HEK293 (cell line): ENCODE measurements around the gene FKBP5.

Source experiments
- GLI4 ChIP-seq: fragments of 450-650 bp; formaldehyde crosslinking; IDR thresholded peaks from 2 replicates; pipeline ENCODE4 v1.5.1; 2016; ENCODE audit warnings: missing biosample characterization, missing genetic modification characterization
- GLIS1 ChIP-seq: fragments of 450-650 bp; formaldehyde crosslinking; IDR thresholded peaks from 2 replicates; pipeline ENCODE4 v1.5.1; 2016; ENCODE audit warnings: missing biosample characterization, missing genetic modification characterization
- GLIS2 ChIP-seq: fragments of 450-650 bp; formaldehyde crosslinking; IDR thresholded peaks from 2 replicates; pipeline ENCODE4 v1.5.1; 2016; ENCODE audit warnings: missing biosample characterization, missing genetic modification characterization
- IKZF3 ChIP-seq: fragments of 450-650 bp; IDR thresholded peaks from 2 replicates; pipeline ENCODE4 v1.5.0; 2018; ENCODE audit warnings: missing biosample characterization, mild to moderate bottlenecking, missing genetic modification characterization, moderate library complexity
- KLF7 ChIP-seq: fragments of 450-650 bp; formaldehyde crosslinking; IDR thresholded peaks from 2 replicates; pipeline ENCODE4 v1.5.1; 2016; ENCODE audit warnings: missing biosample characterization, missing genetic modification characterization, borderline replicate concordance
- KLF9 ChIP-seq: fragments of 450-650 bp; formaldehyde crosslinking; IDR thresholded peaks from 2 replicates; pipeline ENCODE4 v1.5.1; 2016; ENCODE audit warnings: missing biosample characterization, missing genetic modification characterization, low read depth
- MYNN ChIP-seq: fragments of 450-650 bp; formaldehyde crosslinking; IDR thresholded peaks from 2 replicates; pipeline ENCODE4 v1.5.1; 2016; ENCODE audit warnings: missing biosample characterization, missing genetic modification characterization, borderline replicate concordance
- MZF1 ChIP-seq: fragments of 450-650 bp; formaldehyde crosslinking; IDR thresholded peaks from 2 replicates; pipeline ENCODE4 v1.5.1; 2017; ENCODE audit warnings: missing biosample characterization, missing genetic modification characterization, borderline replicate concordance
- SALL2 ChIP-seq: fragments of 450-650 bp; formaldehyde crosslinking; IDR thresholded peaks from 2 replicates; pipeline ENCODE4 v1.5.0; 2017; ENCODE audit warnings: missing biosample characterization, mild to moderate bottlenecking, missing genetic modification characterization, borderline replicate concordance
- SETDB1 ChIP-seq: IDR thresholded peaks from one replicate; pipeline ENCODE4 v1.6.1; 2017; ENCODE audit warnings: mild to moderate bottlenecking, low read length, moderate library complexity, mixed read lengths; ENCODE audit not compliant: insufficient read length
- SP3 ChIP-seq: fragments of 450-650 bp; formaldehyde crosslinking; IDR thresholded peaks from 2 replicates; pipeline ENCODE4 v1.5.1; 2016; ENCODE audit warnings: missing biosample characterization, missing genetic modification characterization
- ZBTB8A ChIP-seq: fragments of 450-650 bp; formaldehyde crosslinking; IDR thresholded peaks from 2 replicates; pipeline ENCODE4 v1.5.1; 2016; ENCODE audit warnings: missing biosample characterization, missing genetic modification characterization
- ZFP37 ChIP-seq: fragments of 450-650 bp; formaldehyde crosslinking; IDR thresholded peaks from 2 replicates; pipeline ENCODE4 v1.5.1; 2016; ENCODE audit warnings: missing biosample characterization, missing genetic modification characterization
- ZFP69B ChIP-seq: fragments of 450-650 bp; formaldehyde crosslinking; IDR thresholded peaks from 2 replicates; pipeline ENCODE4 v1.5.1; 2016; ENCODE audit warnings: missing biosample characterization, missing genetic modification characterization
- ZNF157 ChIP-seq: fragments of 450-650 bp; formaldehyde crosslinking; IDR thresholded peaks from 2 replicates; pipeline ENCODE4 v1.5.1; 2016; ENCODE audit warnings: missing biosample characterization, missing genetic modification characterization
- ZNF16 ChIP-seq: fragments of 450-650 bp; formaldehyde crosslinking; IDR thresholded peaks from 2 replicates; pipeline ENCODE4 v1.5.1; 2016; ENCODE audit warnings: low read depth, missing biosample characterization, missing genetic modification characterization
- ZNF184 ChIP-seq: fragments of 450-650 bp; IDR thresholded peaks from 2 replicates; pipeline ENCODE4 v1.5.1; 2018; ENCODE audit warnings: missing biosample characterization, mild to moderate bottlenecking, missing genetic modification characterization
- ZNF23 ChIP-seq: fragments of 450-650 bp; formaldehyde crosslinking; IDR thresholded peaks from 2 replicates; pipeline ENCODE4 v1.5.1; 2016; ENCODE audit warnings: missing biosample characterization, missing genetic modification characterization, borderline replicate concordance
- ZNF324 ChIP-seq: fragments of 450-650 bp; formaldehyde crosslinking; IDR thresholded peaks from 2 replicates; pipeline ENCODE4 v1.5.1; 2016; ENCODE audit warnings: missing biosample characterization, missing genetic modification characterization
- ZNF335 ChIP-seq: fragments of 450-650 bp; formaldehyde crosslinking; conservative IDR thresholded peaks from 2 replicates; pipeline ENCODE4 v1.5.1; 2016; ENCODE audit warnings: missing biosample characterization, missing genetic modification characterization
- ZNF423 ChIP-seq: fragments of 450-650 bp; formaldehyde crosslinking; IDR thresholded peaks from 2 replicates; pipeline ENCODE4 v1.5.1; 2016; ENCODE audit warnings: missing biosample characterization, missing genetic modification characterization
- ZNF510 ChIP-seq: fragments of 450-650 bp; formaldehyde crosslinking; IDR thresholded peaks from 2 replicates; pipeline ENCODE4 v1.5.1; 2018; ENCODE audit warnings: mild to moderate bottlenecking, missing genetic modification characterization, missing biosample characterization; ENCODE audit not compliant: insufficient replicate concordance
- TF ChIP-seq, protein P1 (sequence below): fragments of 450-650 bp; formaldehyde crosslinking; IDR thresholded peaks from 2 replicates; pipeline ENCODE4 v1.5.1; 2017; ENCODE audit warnings: missing biosample characterization, missing genetic modification characterization
- TF ChIP-seq, protein P2 (sequence below): fragments of 450-650 bp; formaldehyde crosslinking; IDR thresholded peaks from 2 replicates; pipeline ENCODE4 v1.5.1; 2017; ENCODE audit warnings: missing biosample characterization, missing genetic modification characterization
- TF ChIP-seq, protein P3 (sequence below): fragments of 450-650 bp; IDR thresholded peaks from 2 replicates; pipeline ENCODE4 v1.5.1; 2018; ENCODE audit warnings: missing biosample characterization, missing genetic modification characterization
- TF ChIP-seq, protein P4 (sequence below): fragments of 450-650 bp; formaldehyde crosslinking; IDR thresholded peaks from 2 replicates; pipeline ENCODE4 v1.5.1; 2016; ENCODE audit warnings: missing biosample characterization, missing genetic modification characterization
- TF ChIP-seq, protein P5 (sequence below): fragments of 450-650 bp; formaldehyde crosslinking; conservative IDR thresholded peaks from 2 replicates; pipeline ENCODE4 v1.5.1; 2016; ENCODE audit warnings: low read depth, missing biosample characterization, missing genetic modification characterization
- TF ChIP-seq, protein P6 (sequence below): fragments of 450-650 bp; formaldehyde crosslinking; optimal IDR thresholded peaks from 2 replicates; pipeline ENCODE3; 2016; ENCODE audit warnings: missing biosample characterization, mild to moderate bottlenecking, missing genetic modification characterization

FKBP5 gene

DNA sequence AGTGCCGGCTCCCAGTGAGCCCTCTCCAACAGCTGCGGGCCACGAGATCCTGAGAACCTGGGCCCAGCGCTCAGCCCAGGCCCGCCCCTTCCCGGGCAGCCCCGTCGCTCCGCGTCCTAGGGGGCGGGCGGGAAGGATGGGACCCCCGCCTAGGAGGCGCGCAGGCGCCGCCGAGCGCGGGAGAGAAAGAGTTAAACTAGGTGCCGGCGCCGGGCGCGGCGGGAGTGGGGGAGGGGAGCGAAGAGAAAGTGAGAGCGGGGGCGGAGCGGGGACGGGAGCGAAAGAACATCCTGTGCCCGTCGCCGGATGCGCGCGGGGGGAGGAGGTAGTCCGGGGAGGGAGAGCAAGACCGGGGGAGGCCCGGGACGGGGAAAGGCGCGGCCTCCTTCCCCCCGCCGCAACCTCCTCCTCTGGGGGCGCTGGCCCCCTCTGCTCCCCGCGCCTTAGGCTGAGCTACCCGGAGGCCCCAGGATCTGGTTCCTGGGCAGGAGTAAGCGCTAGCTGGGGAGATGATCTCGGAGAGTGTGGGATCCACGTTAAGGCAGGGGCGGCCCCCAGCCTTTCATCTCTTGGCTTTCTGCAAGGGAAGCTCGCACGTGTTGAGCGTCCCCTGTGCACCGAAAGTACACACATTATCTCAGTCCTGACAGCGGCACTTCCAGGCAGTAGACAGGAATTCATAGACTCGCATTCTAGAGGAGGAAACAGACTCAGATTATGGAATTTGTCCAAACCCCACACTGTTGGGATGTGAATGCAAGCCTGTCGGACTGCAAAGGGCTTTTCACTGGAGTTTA, 43.2 kb upstream of the FKBP5 start (continued):
- TF ChIP-seq ZFP37 (tag by site-specific recombination): peak; percentile 89
- TF ChIP-seq IKZF3 (tag by site-specific recombination): peak; percentile 67
- TF ChIP-seq, protein P1, sequence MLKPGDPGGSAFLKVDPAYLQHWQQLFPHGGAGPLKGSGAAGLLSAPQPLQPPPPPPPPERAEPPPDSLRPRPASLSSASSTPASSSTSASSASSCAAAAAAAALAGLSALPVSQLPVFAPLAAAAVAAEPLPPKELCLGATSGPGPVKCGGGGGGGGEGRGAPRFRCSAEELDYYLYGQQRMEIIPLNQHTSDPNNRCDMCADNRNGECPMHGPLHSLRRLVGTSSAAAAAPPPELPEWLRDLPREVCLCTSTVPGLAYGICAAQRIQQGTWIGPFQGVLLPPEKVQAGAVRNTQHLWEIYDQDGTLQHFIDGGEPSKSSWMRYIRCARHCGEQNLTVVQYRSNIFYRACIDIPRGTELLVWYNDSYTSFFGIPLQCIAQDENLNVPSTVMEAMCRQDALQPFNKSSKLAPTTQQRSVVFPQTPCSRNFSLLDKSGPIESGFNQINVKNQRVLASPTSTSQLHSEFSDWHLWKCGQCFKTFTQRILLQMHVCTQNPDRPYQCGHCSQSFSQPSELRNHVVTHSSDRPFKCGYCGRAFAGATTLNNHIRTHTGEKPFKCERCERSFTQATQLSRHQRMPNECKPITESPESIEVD (tag by site-specific recombination): peak; percentile 32; the same call in 1 of the 2 replicates
- TF ChIP-seq, protein P2, sequence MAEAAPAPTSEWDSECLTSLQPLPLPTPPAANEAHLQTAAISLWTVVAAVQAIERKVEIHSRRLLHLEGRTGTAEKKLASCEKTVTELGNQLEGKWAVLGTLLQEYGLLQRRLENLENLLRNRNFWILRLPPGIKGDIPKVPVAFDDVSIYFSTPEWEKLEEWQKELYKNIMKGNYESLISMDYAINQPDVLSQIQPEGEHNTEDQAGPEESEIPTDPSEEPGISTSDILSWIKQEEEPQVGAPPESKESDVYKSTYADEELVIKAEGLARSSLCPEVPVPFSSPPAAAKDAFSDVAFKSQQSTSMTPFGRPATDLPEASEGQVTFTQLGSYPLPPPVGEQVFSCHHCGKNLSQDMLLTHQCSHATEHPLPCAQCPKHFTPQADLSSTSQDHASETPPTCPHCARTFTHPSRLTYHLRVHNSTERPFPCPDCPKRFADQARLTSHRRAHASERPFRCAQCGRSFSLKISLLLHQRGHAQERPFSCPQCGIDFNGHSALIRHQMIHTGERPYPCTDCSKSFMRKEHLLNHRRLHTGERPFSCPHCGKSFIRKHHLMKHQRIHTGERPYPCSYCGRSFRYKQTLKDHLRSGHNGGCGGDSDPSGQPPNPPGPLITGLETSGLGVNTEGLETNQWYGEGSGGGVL: peak; percentile 100
- TF ChIP-seq GLI4 (tag by site-specific recombination): 0 out of 2 replicates have a peak, but pooled peaks have one; percentile 10
- TF ChIP-seq ZNF324 (tag by site-specific recombination): peak; percentile 60; the same call in 1 of the 2 replicates
- no peak; the same call in 1 of the 2 replicates for TF ChIP-seq ZFP69B (tag by site-specific recombination)
- peak; percentile 72 for TF ChIP-seq KLF9 (tag by site-specific recombination)
- TF ChIP-seq, protein P3, sequence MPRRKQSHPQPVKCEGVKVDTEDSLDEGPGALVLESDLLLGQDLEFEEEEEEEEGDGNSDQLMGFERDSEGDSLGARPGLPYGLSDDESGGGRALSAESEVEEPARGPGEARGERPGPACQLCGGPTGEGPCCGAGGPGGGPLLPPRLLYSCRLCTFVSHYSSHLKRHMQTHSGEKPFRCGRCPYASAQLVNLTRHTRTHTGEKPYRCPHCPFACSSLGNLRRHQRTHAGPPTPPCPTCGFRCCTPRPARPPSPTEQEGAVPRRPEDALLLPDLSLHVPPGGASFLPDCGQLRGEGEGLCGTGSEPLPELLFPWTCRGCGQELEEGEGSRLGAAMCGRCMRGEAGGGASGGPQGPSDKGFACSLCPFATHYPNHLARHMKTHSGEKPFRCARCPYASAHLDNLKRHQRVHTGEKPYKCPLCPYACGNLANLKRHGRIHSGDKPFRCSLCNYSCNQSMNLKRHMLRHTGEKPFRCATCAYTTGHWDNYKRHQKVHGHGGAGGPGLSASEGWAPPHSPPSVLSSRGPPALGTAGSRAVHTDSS (tag by site-specific recombination): no peak; the same call in 1 of the 2 replicates
- TF ChIP-seq ZNF184 (tag by site-specific recombination): peak; percentile 32; the same call in 1 of the 2 replicates
- TF ChIP-seq, protein P4, sequence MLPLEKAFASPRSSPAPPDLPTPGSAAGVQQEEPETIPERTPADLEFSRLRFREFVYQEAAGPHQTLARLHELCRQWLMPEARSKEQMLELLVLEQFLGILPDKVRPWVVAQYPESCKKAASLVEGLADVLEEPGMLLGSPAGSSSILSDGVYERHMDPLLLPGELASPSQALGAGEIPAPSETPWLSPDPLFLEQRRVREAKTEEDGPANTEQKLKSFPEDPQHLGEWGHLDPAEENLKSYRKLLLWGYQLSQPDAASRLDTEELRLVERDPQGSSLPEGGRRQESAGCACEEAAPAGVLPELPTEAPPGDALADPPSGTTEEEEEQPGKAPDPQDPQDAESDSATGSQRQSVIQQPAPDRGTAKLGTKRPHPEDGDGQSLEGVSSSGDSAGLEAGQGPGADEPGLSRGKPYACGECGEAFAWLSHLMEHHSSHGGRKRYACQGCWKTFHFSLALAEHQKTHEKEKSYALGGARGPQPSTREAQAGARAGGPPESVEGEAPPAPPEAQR (tag by site-specific recombination): 0 out of 2 replicates have a peak, but pooled peaks have one; percentile 15
- TF ChIP-seq, protein P5, sequence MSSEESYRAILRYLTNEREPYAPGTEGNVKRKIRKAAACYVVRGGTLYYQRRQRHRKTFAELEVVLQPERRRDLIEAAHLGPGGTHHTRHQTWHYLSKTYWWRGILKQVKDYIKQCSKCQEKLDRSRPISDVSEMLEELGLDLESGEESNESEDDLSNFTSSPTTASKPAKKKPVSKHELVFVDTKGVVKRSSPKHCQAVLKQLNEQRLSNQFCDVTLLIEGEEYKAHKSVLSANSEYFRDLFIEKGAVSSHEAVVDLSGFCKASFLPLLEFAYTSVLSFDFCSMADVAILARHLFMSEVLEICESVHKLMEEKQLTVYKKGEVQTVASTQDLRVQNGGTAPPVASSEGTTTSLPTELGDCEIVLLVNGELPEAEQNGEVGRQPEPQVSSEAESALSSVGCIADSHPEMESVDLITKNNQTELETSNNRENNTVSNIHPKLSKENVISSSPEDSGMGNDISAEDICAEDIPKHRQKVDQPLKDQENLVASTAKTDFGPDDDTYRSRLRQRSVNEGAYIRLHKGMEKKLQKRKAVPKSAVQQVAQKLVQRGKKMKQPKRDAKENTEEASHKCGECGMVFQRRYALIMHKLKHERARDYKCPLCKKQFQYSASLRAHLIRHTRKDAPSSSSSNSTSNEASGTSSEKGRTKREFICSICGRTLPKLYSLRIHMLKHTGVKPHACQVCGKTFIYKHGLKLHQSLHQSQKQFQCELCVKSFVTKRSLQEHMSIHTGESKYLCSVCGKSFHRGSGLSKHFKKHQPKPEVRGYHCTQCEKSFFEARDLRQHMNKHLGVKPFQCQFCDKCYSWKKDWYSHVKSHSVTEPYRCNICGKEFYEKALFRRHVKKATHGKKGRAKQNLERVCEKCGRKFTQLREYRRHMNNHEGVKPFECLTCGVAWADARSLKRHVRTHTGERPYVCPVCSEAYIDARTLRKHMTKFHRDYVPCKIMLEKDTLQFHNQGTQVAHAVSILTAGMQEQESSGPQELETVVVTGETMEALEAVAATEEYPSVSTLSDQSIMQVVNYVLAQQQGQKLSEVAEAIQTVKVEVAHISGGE: peak; percentile 88
- TF ChIP-seq ZNF335 (tag by site-specific recombination): peak; percentile 87
- TF ChIP-seq ZNF423: peak; percentile 84
- TF ChIP-seq GLIS1: peak; percentile 77
- TF ChIP-seq GLIS2 (tag by site-specific recombination): peak; percentile 95
- TF ChIP-seq SETDB1: no peak
- TF ChIP-seq, protein P6, sequence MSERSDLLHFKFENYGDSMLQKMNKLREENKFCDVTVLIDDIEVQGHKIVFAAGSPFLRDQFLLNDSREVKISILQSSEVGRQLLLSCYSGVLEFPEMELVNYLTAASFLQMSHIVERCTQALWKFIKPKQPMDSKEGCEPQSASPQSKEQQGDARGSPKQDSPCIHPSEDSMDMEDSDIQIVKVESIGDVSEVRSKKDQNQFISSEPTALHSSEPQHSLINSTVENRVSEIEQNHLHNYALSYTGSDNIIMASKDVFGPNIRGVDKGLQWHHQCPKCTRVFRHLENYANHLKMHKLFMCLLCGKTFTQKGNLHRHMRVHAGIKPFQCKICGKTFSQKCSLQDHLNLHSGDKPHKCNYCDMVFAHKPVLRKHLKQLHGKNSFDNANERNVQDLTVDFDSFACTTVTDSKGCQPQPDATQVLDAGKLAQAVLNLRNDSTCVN (tag by site-specific recombination): peak; percentile 99
- TF ChIP-seq MYNN (tag by site-specific recombination): no peak
- peak; percentile 92 for TF ChIP-seq SP3 (tag by site-specific recombination)
- no peak for TF ChIP-seq ZNF16 (tag by site-specific recombination)
- no peak for TF ChIP-seq ZNF510
- TF ChIP-seq SALL2 (tag by site-specific recombination): no peak
- peak; percentile 99 for TF ChIP-seq ZBTB8A (tag by site-specific recombination)
- 0 out of 2 replicates have a peak, but pooled peaks have one; percentile 55 for TF ChIP-seq MZF1 (tag by site-specific recombination)
- TF ChIP-seq ZNF157: no peak
- TF ChIP-seq ZNF23 (tag by site-specific recombination): no peak
- peak; percentile 71; the same call in 1 of the 2 replicates for TF ChIP-seq KLF7
